CD4-positive, alpha-beta T cell (primary cell): ENCODE measurements around the gene FAM181A. TPM values are rescaled to one million over a fixed set of nuclear protein-coding genes. Genes with fewer than 3 reads are reported as not detected.

Experiments
- ATAC-seq: fragments of 200-7000 bp; cut with Tn5 transposase; one replicate; pipeline ENCODE4 v1.10.0; 2022; ENCODE audit warnings: mild to moderate bottlenecking; ENCODE audit not compliant: poor library complexity
- CTCF ChIA-PET: fragments of 350-600 bp; sonication (Branson Sonifier 250); formaldehyde crosslinking; loops from one replicate; lab custom pipeline; 2021; ENCODE audit warnings: antibody characterized with exemption, inconsistent platforms; lab: Charles Lee
- POLR2A ChIA-PET: fragments of 350-600 bp; sonication (Branson Sonifier 250); formaldehyde crosslinking; loops from one replicate; lab custom pipeline; 2021; ENCODE audit warnings: antibody characterized with exemption, inconsistent platforms; lab: Charles Lee
- DNase-seq, 14 experiments: peaks; one replicate each; pipeline ENCODE4 v3.0.0-alpha.2; 2013 to 2020; ENCODE audit warnings: mixed read lengths in 2 of 14
- H3K27ac ChIP-seq, 2 donors: one replicate each; pipeline versions ENCODE4 v1.5.1 to v1.7.0; 2013; ENCODE audit warnings: low read length in 2 of 2, low read depth in 1 of 2, mild to moderate bottlenecking in 1 of 2
- H3K27me3 ChIP-seq, 2 experiments: 1 replicate in 1 of 2; 2 replicates in 1 of 2; pipeline versions ENCODE4 v1.6.1 to v1.7.0; 2013; ENCODE audit warnings: low read length in 2 of 2, control low read depth in 1 of 2, mild to moderate bottlenecking in 1 of 2, moderate library complexity in 1 of 2; ENCODE audit not compliant: insufficient read depth in 2 of 2, control insufficient read depth in 1 of 2
- H3K36me3 ChIP-seq: one replicate; pipeline ENCODE4 v1.6.1; 2013; ENCODE audit warnings: low read length, control low read depth; ENCODE audit not compliant: insufficient read depth
- H3K4me1 ChIP-seq: one replicate; pipeline ENCODE4 v1.6.1; 2013; ENCODE audit warnings: low read length, control low read depth; ENCODE audit not compliant: insufficient read depth
- H3K4me3 ChIP-seq: one replicate; pipeline ENCODE4 v1.5.1; 2013; ENCODE audit warnings: mild to moderate bottlenecking, low read length, moderate library complexity
- H3K9me3 ChIP-seq, 2 experiments: 1 replicate in 1 of 2; 2 replicates in 1 of 2; pipeline versions ENCODE4 v1.6.1 to v1.7.0; 2013; ENCODE audit warnings: low read length in 2 of 2, mild to moderate bottlenecking in 2 of 2, control low read depth in 1 of 2, moderate library complexity in 1 of 2; ENCODE audit not compliant: control insufficient read depth in 1 of 2, insufficient read depth in 1 of 2
- H3K27ac Mint-ChIP-seq: one replicate; pipeline ENCODE4 v1.8.0; 2020; ENCODE audit warnings: mixed read lengths
- H3K27me3 Mint-ChIP-seq: one replicate; pipeline ENCODE4 v1.8.0; 2021; ENCODE audit warnings: mixed read lengths
- H3K36me3 Mint-ChIP-seq: one replicate; pipeline ENCODE4 v1.8.0; 2021; ENCODE audit warnings: low read depth, mixed read lengths
- H3K4me1 Mint-ChIP-seq: one replicate; pipeline ENCODE4 v1.8.0; 2021; ENCODE audit warnings: low read depth, mixed read lengths
- H3K4me3 Mint-ChIP-seq: one replicate; pipeline ENCODE4 v1.8.0; 2020; ENCODE audit warnings: mild to moderate bottlenecking, mixed read lengths
- H3K9me3 Mint-ChIP-seq: one replicate; pipeline ENCODE4 v1.8.0; 2020; ENCODE audit warnings: mixed read lengths
- intact Hi-C, 2 experiments: fragments of 100-400 bp; cut with DNase I in 1 of 2; cut with micrococcal nuclease in 1 of 2; formaldehyde crosslinking; loops; one replicate each; pipeline versions ENCODE4 v1.15.1 to v1.9.0; 2023 to 2025; cut with DNase I, micrococcal nuclease
- total RNA-seq, 174 experiments: library from RNA in 2 of 174; stranded (reverse) in 2 of 174; gene quantifications; one replicate each; pipeline ENCODE4 v1.2.3 and lab custom pipeline; 2021 to 2026
- TF ChIP-seq, protein P1 (sequence below): fragments of 200-600 bp; IDR thresholded peaks from one replicate; pipeline ENCODE4 v1.8.0; 2022; ENCODE audit warnings: antibody characterized with exemption, mild to moderate bottlenecking

The FAM181A gene
- total RNA-seq, 2 experiments from 2014 or later, result not detected

GRCh38 chr14:93914278-93914677 is 12.9 kb upstream of the FAM181A start:
- no peaks in the 10 kb centered on the region for H3K4me1 ChIP-seq
- Mint-ChIP-seq H3K27ac (no peak overlapping the region), H3K4me1 (no peaks in the 10 kb centered on the region), H3K9me3 (no peaks in the 10 kb centered on the region), H3K4me3 (no peak overlapping the region), H3K27me3 (peaks cover 5% of the 10 kb centered on the region), H3K36me3 (no peaks in the 10 kb centered on the region)
- CTCF ChIA-PET, result no interaction called here
- ATAC-seq (no peak), DNase-seq (no peak)
- no peak overlapping the region for H3K4me3 ChIP-seq
- TF ChIP-seq, protein P1, sequence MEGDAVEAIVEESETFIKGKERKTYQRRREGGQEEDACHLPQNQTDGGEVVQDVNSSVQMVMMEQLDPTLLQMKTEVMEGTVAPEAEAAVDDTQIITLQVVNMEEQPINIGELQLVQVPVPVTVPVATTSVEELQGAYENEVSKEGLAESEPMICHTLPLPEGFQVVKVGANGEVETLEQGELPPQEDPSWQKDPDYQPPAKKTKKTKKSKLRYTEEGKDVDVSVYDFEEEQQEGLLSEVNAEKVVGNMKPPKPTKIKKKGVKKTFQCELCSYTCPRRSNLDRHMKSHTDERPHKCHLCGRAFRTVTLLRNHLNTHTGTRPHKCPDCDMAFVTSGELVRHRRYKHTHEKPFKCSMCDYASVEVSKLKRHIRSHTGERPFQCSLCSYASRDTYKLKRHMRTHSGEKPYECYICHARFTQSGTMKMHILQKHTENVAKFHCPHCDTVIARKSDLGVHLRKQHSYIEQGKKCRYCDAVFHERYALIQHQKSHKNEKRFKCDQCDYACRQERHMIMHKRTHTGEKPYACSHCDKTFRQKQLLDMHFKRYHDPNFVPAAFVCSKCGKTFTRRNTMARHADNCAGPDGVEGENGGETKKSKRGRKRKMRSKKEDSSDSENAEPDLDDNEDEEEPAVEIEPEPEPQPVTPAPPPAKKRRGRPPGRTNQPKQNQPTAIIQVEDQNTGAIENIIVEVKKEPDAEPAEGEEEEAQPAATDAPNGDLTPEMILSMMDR, result no peak
- no peaks in the 10 kb centered on the region for H3K36me3 ChIP-seq
- POLR2A ChIA-PET, result no interaction called here
- peaks cover 0 to 24% of the 10 kb centered on the region in 2 experiments for H3K9me3 ChIP-seq
- intact Hi-C loops, result no loop called here
- no peak overlapping the region for H3K27ac ChIP-seq
- H3K27me3 ChIP-seq, result peaks cover 0 to 5% of the 10 kb centered on the region in 2 experiments

GRCh38 chr14:93915070-93915705 is 12.0 kb upstream of the FAM181A start:
- TF ChIP-seq, protein P1, result no peak
- no peak overlapping the region for H3K4me3 Mint-ChIP-seq
- peaks cover 0 to 5% of the 10 kb centered on the region in 2 experiments for H3K27me3 ChIP-seq
- ATAC-seq, result no peak
- no peaks in the 10 kb centered on the region for H3K36me3 Mint-ChIP-seq
- no peak overlapping the region for H3K4me3 ChIP-seq
- no peak overlapping the region for H3K27ac Mint-ChIP-seq
- DNase-seq, result no peak
- no peak overlapping the region for H3K27ac ChIP-seq
- peaks cover 4% of the 10 kb centered on the region for H3K27me3 Mint-ChIP-seq
- H3K36me3 ChIP-seq, result no peaks in the 10 kb centered on the region
- H3K4me1 Mint-ChIP-seq, result no peaks in the 10 kb centered on the region
- H3K9me3 Mint-ChIP-seq, result no peaks in the 10 kb centered on the region
- CTCF ChIA-PET, result no interaction called here
- peaks cover 0 to 24% of the 10 kb centered on the region in 2 experiments for H3K9me3 ChIP-seq
- intact Hi-C loops, result no loop called here
- POLR2A ChIA-PET, result interaction anchor here (0.8 kb wide), 1 partner anchor 8 kb away, joined by 3 read pairs; no protein-coding TSS in a partner anchor
- H3K4me1 ChIP-seq, result no peaks in the 10 kb centered on the region

- intact Hi-C loops, result no loop called here
- H3K36me3 ChIP-seq, result no peaks in the 10 kb centered on the region
- Mint-ChIP-seq H3K4me1 (no peaks in the 10 kb centered on the region), H3K27me3 (peaks cover 4% of the 10 kb centered on the region), H3K36me3 (no peaks in the 10 kb centered on the region), H3K9me3 (no peaks in the 10 kb centered on the region), H3K4me3 (no peak overlapping the region), H3K27ac (no peak overlapping the region)
- no peak for DNase-seq
- no peak overlapping the region for H3K27ac ChIP-seq
- H3K27me3 ChIP-seq, result peaks cover 0 to 5% of the 10 kb centered on the region in 2 experiments
- H3K9me3 ChIP-seq, result peaks cover 0 to 24% of the 10 kb centered on the region in 2 experiments
- ChIA-PET POLR2A (interaction anchor here (0.8 kb wide), 1 partner anchor 9 kb away, joined by 3 read pairs; no protein-coding TSS in a partner anchor), CTCF (no interaction called here)
- H3K4me1 ChIP-seq, result no peaks in the 10 kb centered on the region
- no peak overlapping the region for H3K4me3 ChIP-seq
- no peak for ATAC-seq
- TF ChIP-seq, protein P1, result no peak
Measured at GRCh38 chr14:93915800-93916199, 11.3 kb upstream of the FAM181A start.
